Astrocyte (in vitro differentiated cells and primary cell): ENCODE measurements around the gene FUT8. TPM values are rescaled to one million over a fixed set of nuclear protein-coding genes. Genes with fewer than 3 reads are reported as not detected.

Experiments
- DNase-seq: peaks from one replicate; pipeline ENCODE4 v3.0.0-alpha.2; 2010; ENCODE audit warnings: low read depth
- FAIRE-seq: peaks from 2 replicates; lab custom pipeline; 2011; peaks lifted over from hg19 to GRCh38; lab: Jason Lieb, UNC
- H2AFZ ChIP-seq: 2 replicates; pipeline ENCODE4 v1.6.0; 2012; ENCODE audit warnings: low read depth, low read length, inconsistent platforms
- H3K27ac ChIP-seq: 2 replicates; pipeline ENCODE4 v1.5.1; 2011; ENCODE audit warnings: low read depth, low read length, inconsistent platforms
- H3K27me3 ChIP-seq: 2 replicates; pipeline ENCODE4 v1.6.0; 2011; ENCODE audit warnings: low read length, inconsistent platforms; ENCODE audit not compliant: insufficient read depth
- H3K36me3 ChIP-seq: 2 replicates; pipeline ENCODE4 v1.5.1; 2011; ENCODE audit warnings: low read length, inconsistent platforms; ENCODE audit not compliant: insufficient read depth
- H3K4me1 ChIP-seq: 2 replicates; pipeline ENCODE4 v1.5.1; 2011; ENCODE audit warnings: low read length, inconsistent platforms; ENCODE audit not compliant: insufficient read depth
- H3K4me2 ChIP-seq: 2 replicates; pipeline ENCODE4 v1.6.0; 2012; ENCODE audit warnings: low read length, inconsistent platforms
- H3K4me3 ChIP-seq: 2 replicates; pipeline ENCODE4 v1.5.1; 2011; ENCODE audit warnings: low read depth, mild to moderate bottlenecking, low read length, inconsistent platforms; ENCODE audit not compliant: insufficient read depth
- H3K79me2 ChIP-seq: 2 replicates; pipeline ENCODE4 v1.6.0; 2012; ENCODE audit warnings: mild to moderate bottlenecking, low read length, inconsistent platforms; ENCODE audit not compliant: insufficient read depth
- H3K9ac ChIP-seq: 2 replicates; pipeline ENCODE4 v1.6.0; 2012; ENCODE audit warnings: mild to moderate bottlenecking, low read length, inconsistent platforms
- H3K9me3 ChIP-seq: 2 replicates; pipeline ENCODE4 v1.5.1; 2012; ENCODE audit warnings: low read depth, mild to moderate bottlenecking, low read length, inconsistent platforms; ENCODE audit not compliant: insufficient read depth
- H4K20me1 ChIP-seq: 2 replicates; pipeline ENCODE4 v1.6.0; 2012; ENCODE audit warnings: low read length, inconsistent platforms; ENCODE audit not compliant: insufficient read depth
- H3K27ac Mint-ChIP-seq: one replicate; pipeline ENCODE4 v1.8.0; 2021; ENCODE audit warnings: mild to moderate bottlenecking, mixed read lengths; ENCODE audit not compliant: unreplicated experiment
- H3K27me3 Mint-ChIP-seq: one replicate; pipeline ENCODE4 v1.8.0; 2021; ENCODE audit warnings: low read depth, mixed read lengths; ENCODE audit not compliant: unreplicated experiment
- H3K36me3 Mint-ChIP-seq: one replicate; pipeline ENCODE4 v1.8.0; 2021; ENCODE audit warnings: low read depth, mixed read lengths; ENCODE audit not compliant: unreplicated experiment
- H3K4me1 Mint-ChIP-seq: one replicate; pipeline ENCODE4 v1.8.0; 2021; ENCODE audit warnings: low read depth, mixed read lengths; ENCODE audit not compliant: unreplicated experiment
- H3K4me3 Mint-ChIP-seq: one replicate; pipeline ENCODE4 v1.8.0; 2021; ENCODE audit warnings: mild to moderate bottlenecking, moderate library complexity, mixed read lengths; ENCODE audit not compliant: unreplicated experiment
- H3K9me3 Mint-ChIP-seq: one replicate; pipeline ENCODE4 v1.8.0; 2021; ENCODE audit warnings: mild to moderate bottlenecking, mixed read lengths; ENCODE audit not compliant: unreplicated experiment
- EZH2 ChIP-seq: IDR thresholded peaks from 2 replicates; pipeline ENCODE4 v1.6.1; 2012; ENCODE audit warnings: mild to moderate bottlenecking, low read length, inconsistent platforms; ENCODE audit not compliant: insufficient read depth
- total RNA-seq: library from RNA; stranded (reverse); gene quantifications from 2 replicates; pipeline ENCODE4 v1.2.1, GENCODE V29; 2021
- TF ChIP-seq, protein P1 (sequence below): IDR thresholded peaks from 2 replicates; pipeline ENCODE4 v1.5.1; 2011; ENCODE audit warnings: low read depth, mild to moderate bottlenecking, inconsistent platforms, low read length, moderate library complexity; ENCODE audit not compliant: insufficient read depth

Gene FUT8
- total RNA-seq, 1 donor from 2014 or later, result 52.7 TPM

DNA sequence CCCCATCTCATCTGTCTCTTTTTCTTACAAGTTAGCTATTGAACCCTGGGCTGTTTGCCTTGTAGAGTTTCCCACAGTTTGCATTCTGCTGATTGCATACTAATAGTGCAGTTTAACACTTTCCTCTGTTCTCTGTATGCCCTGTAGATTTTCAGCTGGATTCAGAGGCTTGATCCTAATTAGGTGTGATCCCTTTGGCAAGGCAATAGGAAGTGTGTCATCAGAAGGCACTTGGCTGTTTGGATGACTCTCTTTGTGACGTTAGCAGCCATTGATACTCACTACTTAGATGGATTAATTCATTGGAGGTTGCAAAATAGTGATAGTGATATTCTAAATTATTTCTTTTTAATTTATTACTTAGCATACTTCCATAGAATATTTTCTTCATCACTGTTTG, 33.6 kb downstream of the FUT8 start:
- no peak for FAIRE-seq
- DNase-seq, result peak; percentile 68

GRCh38 chr14:65449647-65450046, 37.1 kb downstream of the FUT8 start:
- FAIRE-seq (peak; percentile 34), DNase-seq (no peak)
- H3K27me3 ChIP-seq, result no peaks in the 10 kb centered on the region
- H3K9me3 ChIP-seq, result no peaks in the 10 kb centered on the region
- peaks cover 10% of the 10 kb centered on the region for H3K36me3 Mint-ChIP-seq
- H2AFZ ChIP-seq, result no peak overlapping the region
- no peak overlapping the region for H3K27ac ChIP-seq
- H3K9ac ChIP-seq, result no peak overlapping the region
- no peaks in the 10 kb centered on the region for H3K27me3 Mint-ChIP-seq
- no peak overlapping the region for H3K4me2 ChIP-seq
- H3K4me3 Mint-ChIP-seq, result no peak overlapping the region
- H3K4me1 ChIP-seq, result peaks cover 6% of the 10 kb centered on the region
- no peak overlapping the region for H3K27ac Mint-ChIP-seq
- TF ChIP-seq EZH2, result no peak
- TF ChIP-seq, protein P1, sequence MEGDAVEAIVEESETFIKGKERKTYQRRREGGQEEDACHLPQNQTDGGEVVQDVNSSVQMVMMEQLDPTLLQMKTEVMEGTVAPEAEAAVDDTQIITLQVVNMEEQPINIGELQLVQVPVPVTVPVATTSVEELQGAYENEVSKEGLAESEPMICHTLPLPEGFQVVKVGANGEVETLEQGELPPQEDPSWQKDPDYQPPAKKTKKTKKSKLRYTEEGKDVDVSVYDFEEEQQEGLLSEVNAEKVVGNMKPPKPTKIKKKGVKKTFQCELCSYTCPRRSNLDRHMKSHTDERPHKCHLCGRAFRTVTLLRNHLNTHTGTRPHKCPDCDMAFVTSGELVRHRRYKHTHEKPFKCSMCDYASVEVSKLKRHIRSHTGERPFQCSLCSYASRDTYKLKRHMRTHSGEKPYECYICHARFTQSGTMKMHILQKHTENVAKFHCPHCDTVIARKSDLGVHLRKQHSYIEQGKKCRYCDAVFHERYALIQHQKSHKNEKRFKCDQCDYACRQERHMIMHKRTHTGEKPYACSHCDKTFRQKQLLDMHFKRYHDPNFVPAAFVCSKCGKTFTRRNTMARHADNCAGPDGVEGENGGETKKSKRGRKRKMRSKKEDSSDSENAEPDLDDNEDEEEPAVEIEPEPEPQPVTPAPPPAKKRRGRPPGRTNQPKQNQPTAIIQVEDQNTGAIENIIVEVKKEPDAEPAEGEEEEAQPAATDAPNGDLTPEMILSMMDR, result no peak
- H3K4me1 Mint-ChIP-seq, result peaks cover 2% of the 10 kb centered on the region
- H3K79me2 ChIP-seq, result peaks cover 99% of the 10 kb centered on the region
- no peaks in the 10 kb centered on the region for H3K9me3 Mint-ChIP-seq
- peaks cover 22% of the 10 kb centered on the region for H4K20me1 ChIP-seq
- no peak overlapping the region for H3K4me3 ChIP-seq
- no peaks in the 10 kb centered on the region for H3K36me3 ChIP-seq

More for the DNA sequence above, 33.6 kb downstream of the FUT8 start:
- peaks cover 9% of the 10 kb centered on the region for H4K20me1 ChIP-seq
- H3K9me3 Mint-ChIP-seq, result no peaks in the 10 kb centered on the region
- no peak overlapping the region for H3K4me3 Mint-ChIP-seq
- H3K79me2 ChIP-seq, result peaks cover 92% of the 10 kb centered on the region
- no peak overlapping the region for H3K9ac ChIP-seq
- no peaks in the 10 kb centered on the region for H3K27me3 ChIP-seq
- peaks cover 2% of the 10 kb centered on the region for H3K4me1 Mint-ChIP-seq
- no peaks in the 10 kb centered on the region for H3K27me3 Mint-ChIP-seq
- no peak for TF ChIP-seq EZH2
- TF ChIP-seq, protein P1, result no peak
- H2AFZ ChIP-seq, result no peak overlapping the region
- no peak overlapping the region for H3K27ac ChIP-seq
- peak overlapping the region; percentile 11 for H3K4me2 ChIP-seq
- peaks cover 3% of the 10 kb centered on the region for H3K36me3 Mint-ChIP-seq
- no peaks in the 10 kb centered on the region for H3K9me3 ChIP-seq
- H3K4me3 ChIP-seq, result no peak overlapping the region
- H3K36me3 ChIP-seq, result no peaks in the 10 kb centered on the region
- H3K27ac Mint-ChIP-seq, result peak overlapping the region; percentile 18
- H3K4me1 ChIP-seq, result peaks cover 6% of the 10 kb centered on the region

- Mint-ChIP-seq H3K4me3 (no peak overlapping the region), H3K36me3 (peaks cover 11% of the 10 kb centered on the region), H3K27me3 (no peaks in the 10 kb centered on the region), H3K4me1 (no peaks in the 10 kb centered on the region), H3K27ac (no peak overlapping the region), H3K9me3 (no peaks in the 10 kb centered on the region)
- H3K27me3 ChIP-seq, result no peaks in the 10 kb centered on the region
- no peak overlapping the region for H3K27ac ChIP-seq
- H2AFZ ChIP-seq, result no peak overlapping the region
- H3K36me3 ChIP-seq, result no peaks in the 10 kb centered on the region
- no peaks in the 10 kb centered on the region for H3K9me3 ChIP-seq
- DNase-seq (no peak), FAIRE-seq (no peak)
- peaks cover 22% of the 10 kb centered on the region for H4K20me1 ChIP-seq
- no peak overlapping the region for H3K4me2 ChIP-seq
- H3K4me3 ChIP-seq, result no peak overlapping the region
- H3K79me2 ChIP-seq, result peaks cover 73% of the 10 kb centered on the region
- no peak for TF ChIP-seq EZH2
- TF ChIP-seq, protein P1, result no peak
- no peaks in the 10 kb centered on the region for H3K4me1 ChIP-seq
- no peak overlapping the region for H3K9ac ChIP-seq
These were observed 41.4 kb downstream of the FUT8 start for GRCh38 chr14:65453807-65454480.
